Neuronal stem cell (in vitro differentiated cells): Measurements from ENCODE around the gene PCLO.

Experiments used
- DNase-seq: peaks from one replicate; pipeline ENCODE4 v3.0.0-alpha.2; 2013; ENCODE audit warnings: low spot score
- H2AFZ ChIP-seq: one replicate; pipeline ENCODE4 v1.6.1; 2013; ENCODE audit warnings: mild to moderate bottlenecking, low read length, inconsistent platforms
- H2AK5ac ChIP-seq: 2 replicates; pipeline ENCODE4 v1.6.1; 2013; ENCODE audit warnings: low read depth, mild to moderate bottlenecking, inconsistent platforms, low read length, moderate library complexity, mixed read lengths
- H2BK120ac ChIP-seq: 2 replicates; pipeline ENCODE4 v1.6.1; 2013; ENCODE audit warnings: low read depth, mild to moderate bottlenecking, inconsistent platforms, low read length, moderate library complexity, mixed read lengths
- H2BK12ac ChIP-seq: one replicate; pipeline ENCODE4 v1.6.1; 2013; ENCODE audit warnings: low read length, inconsistent platforms
- H2BK15ac ChIP-seq: 2 replicates; pipeline ENCODE4 v1.6.1; 2013; ENCODE audit warnings: mild to moderate bottlenecking, low read length, inconsistent platforms, mixed read lengths
- H2BK5ac ChIP-seq: one replicate; pipeline ENCODE4 v1.6.1; 2013; ENCODE audit warnings: inconsistent platforms, mild to moderate bottlenecking, low read length, moderate library complexity
- H3K14ac ChIP-seq: one replicate; pipeline ENCODE4 v1.6.1; 2013; ENCODE audit warnings: low read length, inconsistent platforms
- H3K18ac ChIP-seq: 2 replicates; pipeline ENCODE4 v1.6.1; 2013; ENCODE audit warnings: low read length, inconsistent platforms
- H3K23ac ChIP-seq: 2 replicates; pipeline ENCODE4 v1.6.1; 2013; ENCODE audit warnings: low read depth, mild to moderate bottlenecking, mixed read lengths, low read length, inconsistent platforms; ENCODE audit not compliant: poor library complexity
- H3K27ac ChIP-seq: replicated peaks from 3 replicates; pipeline ENCODE4 v1.5.1; 2013; ENCODE audit warnings: low read length, inconsistent platforms
- H3K27me3 ChIP-seq, 3 experiments: 2 replicates each; pipeline ENCODE4 v1.6.1; 2013; ENCODE audit warnings: low read length in 3 of 3, mild to moderate bottlenecking in 2 of 3, inconsistent platforms in 1 of 3, low read depth in 1 of 3, mixed read lengths in 1 of 3, moderate library complexity in 1 of 3; ENCODE audit not compliant: control insufficient read depth in 3 of 3, insufficient read depth in 3 of 3
- H3K36me3 ChIP-seq, 2 donors: replicated peaks in 1 of 2; 2 replicates each; pipeline ENCODE4 v1.6.1; 2013; ENCODE audit warnings: low read length in 2 of 2; ENCODE audit not compliant: control insufficient read depth in 2 of 2, insufficient read depth in 2 of 2
- H3K4ac ChIP-seq: 2 replicates; pipeline ENCODE4 v1.6.1; 2013; ENCODE audit warnings: inconsistent platforms, mild to moderate bottlenecking, low read length, moderate library complexity
- H3K4me1 ChIP-seq, 2 donors: 1 replicate in 1 of 2; 2 replicates in 1 of 2; pipeline ENCODE4 v1.6.1; 2013; ENCODE audit warnings: low read length in 2 of 2, low read depth in 1 of 2; ENCODE audit not compliant: control insufficient read depth in 2 of 2, insufficient read depth in 1 of 2
- H3K4me2 ChIP-seq: one replicate; pipeline ENCODE4 v1.6.1; 2013; ENCODE audit warnings: mild to moderate bottlenecking, low read length, inconsistent platforms; ENCODE audit not compliant: insufficient read depth, poor library complexity, severe bottlenecking
- H3K4me3 ChIP-seq, 2 donors: 2 replicates each; pipeline ENCODE4 v1.5.1; 2013; ENCODE audit warnings: low read length in 2 of 2, mild to moderate bottlenecking in 2 of 2, inconsistent platforms in 1 of 2, moderate library complexity in 1 of 2
- H3K79me1 ChIP-seq: one replicate; pipeline ENCODE4 v1.6.1; 2013; ENCODE audit warnings: low read depth, mild to moderate bottlenecking, inconsistent platforms, low read length, moderate library complexity
- H3K9ac ChIP-seq: one replicate; pipeline ENCODE4 v1.6.1; 2013; ENCODE audit warnings: mild to moderate bottlenecking, low read depth, low read length, inconsistent platforms; ENCODE audit not compliant: poor library complexity
- H3K9me3 ChIP-seq, 2 donors: replicated peaks in 1 of 2; 2 replicates each; pipeline versions ENCODE3 to v1.6.1; 2013; ENCODE audit warnings: low read length in 2 of 2, mild to moderate bottlenecking in 2 of 2, inconsistent platforms in 1 of 2, low read depth in 1 of 2, mixed read lengths in 1 of 2, moderate library complexity in 1 of 2; ENCODE audit not compliant: control insufficient read depth in 2 of 2, insufficient read depth in 1 of 2
- H4K8ac ChIP-seq: one replicate; pipeline ENCODE4 v1.6.1; 2013; ENCODE audit warnings: low read depth, mild to moderate bottlenecking, inconsistent platforms, low read length, moderate library complexity
- H4K91ac ChIP-seq: one replicate; pipeline ENCODE4 v1.6.1; 2013; ENCODE audit warnings: low read length, low read depth, mild to moderate bottlenecking, inconsistent platforms; ENCODE audit not compliant: poor library complexity
- WGBS, 2 donors: extraction: QIAGEN DNeasy Blood & Tissue Kit; methylation state at CpG; one replicate each; pipeline ENCODE4 v1.1.7; 2013; ENCODE audit warnings: missing lambda C conversion rate in 2 of 2, mixed read lengths in 1 of 2; ENCODE audit not compliant: insufficient read length in 2 of 2, insufficient replicate concordance in 1 of 2; ENCODE audit errors: extremely low coverage in 2 of 2; 5-methylcytosine and 5-hydroxymethylcytosine counted together

PCLO gene

GRCh38 chr7:82953324-82954027 lies 209.2 kb downstream of the PCLO start:
- Histone ChIP-seq H3K79me1 (no peaks in the 10 kb centered on the region), H3K36me3 (peaks cover 0 to 31% of the 10 kb centered on the region in 2 donors)

GRCh38 chr7:82950436-82950835 lies 212.2 kb downstream of the PCLO start:
- Histone ChIP-seq H3K4me2 (no peak overlapping the region), H3K4me1 (no peaks in the 10 kb centered on the region), H3K27ac (no peak overlapping the region), H4K91ac (no peak overlapping the region), H3K9ac (no peak overlapping the region), H2BK120ac (no peak overlapping the region), H3K14ac (no peak overlapping the region), H4K8ac (no peak overlapping the region), H3K27me3 (no peaks in the 10 kb centered on the region), H3K9me3 (no peaks in the 10 kb centered on the region), H3K79me1 (no peaks in the 10 kb centered on the region), H3K23ac (no peak overlapping the region), H2AK5ac (no peak overlapping the region), H2BK12ac (no peak overlapping the region), H3K18ac (no peak overlapping the region), H2BK15ac (no peak overlapping the region), H2AFZ (no peak overlapping the region), H3K4me3 (no peak overlapping the region), H2BK5ac (no peak overlapping the region), H3K4ac (no peak overlapping the region), H3K36me3 (peaks cover 0 to 20% of the 10 kb centered on the region in 2 donors)
- WGBS, 2 donors = no CpG with 5 or more reads among the region's 4 CpGs
- DNase-seq = no peak

More at GRCh38 chr7:82953324-82954027, 209.2 kb downstream of the PCLO start:
- Histone ChIP-seq H3K23ac (no peak overlapping the region), H3K14ac (no peak overlapping the region), H3K4ac (no peak overlapping the region), H4K91ac (no peak overlapping the region), H3K4me2 (no peak overlapping the region), H3K27ac (no peak overlapping the region), H2BK15ac (no peak overlapping the region), H2BK120ac (no peak overlapping the region), H3K18ac (no peak overlapping the region), H2BK12ac (no peak overlapping the region), H3K9ac (no peak overlapping the region), H2BK5ac (no peak overlapping the region), H3K9me3 (no peaks in the 10 kb centered on the region), H2AK5ac (no peak overlapping the region), H4K8ac (no peak overlapping the region), H3K4me3 (no peak overlapping the region), H3K4me1 (no peaks in the 10 kb centered on the region), H2AFZ (no peak overlapping the region), H3K27me3 (no peaks in the 10 kb centered on the region)
- no peak for DNase-seq
- WGBS, 2 donors = no CpG with 5 or more reads among the region's 6 CpGs

- Histone ChIP-seq H4K8ac (no peak overlapping the region), H3K27me3 (no peaks in the 10 kb centered on the region), H3K23ac (no peak overlapping the region), H2BK12ac (no peak overlapping the region), H2BK15ac (no peak overlapping the region), H3K4me3 (no peak overlapping the region), H3K4me1 (no peaks in the 10 kb centered on the region), H3K18ac (no peak overlapping the region), H4K91ac (no peak overlapping the region), H3K4ac (no peak overlapping the region), H3K79me1 (no peaks in the 10 kb centered on the region), H3K9me3 (no peaks in the 10 kb centered on the region), H3K9ac (no peak overlapping the region), H3K36me3 (peaks cover 0 to 3% of the 10 kb centered on the region in 2 donors), H2AFZ (no peak overlapping the region), H2BK120ac (no peak overlapping the region), H3K27ac (no peak overlapping the region), H2AK5ac (no peak overlapping the region), H3K14ac (no peak overlapping the region), H2BK5ac (no peak overlapping the region), H3K4me2 (no peak overlapping the region)
- no peak for DNase-seq
- WGBS, 2 donors = no CpG with 5 or more reads among the region's 3 CpGs
Observed at GRCh38 chr7:82945480-82945879, 217.2 kb downstream of the PCLO start.

- Histone ChIP-seq H3K27me3 (no peaks in the 10 kb centered on the region), H3K27ac (no peak overlapping the region), H3K14ac (no peak overlapping the region), H3K9me3 (no peaks in the 10 kb centered on the region), H3K36me3 (no peaks in the 10 kb centered on the region), H3K4me1 (no peaks in the 10 kb centered on the region), H3K4me3 (no peak overlapping the region), H2BK120ac (no peak overlapping the region), H2AK5ac (no peak overlapping the region), H4K91ac (no peak overlapping the region), H3K4me2 (no peak overlapping the region), H2BK15ac (no peak overlapping the region), H3K4ac (no peak overlapping the region), H2BK5ac (no peak overlapping the region), H3K23ac (no peak overlapping the region), H3K79me1 (no peaks in the 10 kb centered on the region), H2AFZ (no peak overlapping the region), H3K9ac (no peak overlapping the region), H2BK12ac (no peak overlapping the region), H4K8ac (no peak overlapping the region), H3K18ac (no peak overlapping the region)
- no CpG with 5 or more reads among the region's 4 CpGs for WGBS, 2 donors
- DNase-seq = no peak
Observed at GRCh38 chr7:82945056-82945455, 217.6 kb downstream of the PCLO start.
